Ovary (tissue), 9 donors: Measurements from ENCODE around the gene LTK. TPM values are rescaled to one million over a fixed set of nuclear protein-coding genes. Genes with fewer than 3 reads are reported as not detected.

Experiments used
- DNase-seq, 5 donors: peaks; one replicate each; pipeline ENCODE4 v3.0.0-alpha.2; 2019 to 2020
- H3K27ac ChIP-seq, 2 donors: fragments of 200-600 bp; one replicate each; pipeline versions ENCODE4 v1.5.1 to v1.8.0; 2019 to 2022
- H3K27me3 ChIP-seq: fragments of 200-600 bp; one replicate; pipeline ENCODE4 v1.8.0; 2022
- H3K36me3 ChIP-seq: fragments of 200-600 bp; sonication (generic); one replicate; pipeline ENCODE4 v1.5.1; 2019
- H3K4me1 ChIP-seq: one replicate; pipeline ENCODE4 v1.8.1; 2013; ENCODE audit warnings: mild to moderate bottlenecking, moderate library complexity; ENCODE audit not compliant: insufficient read depth
- H3K4me3 ChIP-seq: fragments of 200-600 bp; sonication (generic); one replicate; pipeline ENCODE4 v1.5.1; 2017
- H3K9me3 ChIP-seq, 2 donors: fragments of 200-600 bp in 1 of 2; sonication (generic) in 1 of 2; one replicate each; pipeline versions ENCODE4 v1.5.1 to v1.8.1; 2013 to 2019; ENCODE audit warnings: mild to moderate bottlenecking in 1 of 2, moderate library complexity in 1 of 2
- EP300 ChIP-seq: sonication (generic); formaldehyde crosslinking; IDR thresholded peaks from one replicate; pipeline ENCODE4 v1.6.1; 2017; ENCODE audit warnings: antibody characterized with exemption
- POLR2A ChIP-seq: fragments of 450-650 bp; IDR thresholded peaks from one replicate; pipeline ENCODE4 v1.6.1; 2017; ENCODE audit warnings: antibody characterized with exemption, mild to moderate bottlenecking, moderate library complexity
- WGBS, 3 donors: extraction: QIAGEN DNeasy Blood & Tissue Kit in 1 of 3; methylation state at CpG; one replicate each; pipeline versions ENCODE4 v1.1.5 to v1.1.7; 2013 to 2017; 5-methylcytosine and 5-hydroxymethylcytosine counted together
- intact Hi-C, 4 donors: fragments of 100-400 bp; cut with DNase I; formaldehyde crosslinking; loops; one replicate each; pipeline versions ENCODE4 v1.11.0 to v1.15.1; 2022 to 2023
- polyA plus RNA-seq, 2 donors: library from polyadenylated mRNA; stranded (reverse); fragments of 200-250 nt in 1 of 2; fragments of 350-450 nt in 1 of 2; fragmentation: Illumina TruSeq in 1 of 2; extraction: RNeasy Lipid Tissue Mini Kit (QIAGEN cat#74804) in 1 of 2; gene quantifications; one replicate each; pipeline ENCODE4 v1.2.3, GENCODE V29; 2013 to 2014
- total RNA-seq, 7 donors: library from RNA; depleted of rRNA in 2 of 7; stranded (reverse); fragments of >200 nt in 2 of 7; fragmentation: NEBNext Ultra II Directional in 3 of 7; extraction: Animal tissue kit (Norgen Biotek cat#: 25700) in 3 of 7; gene quantifications; one replicate each; pipeline versions ENCODE4 v1.1.0 to v1.2.4, GENCODE V29; 2016 to 2023
- TF ChIP-seq, protein P1 (sequence below), 3 donors: fragments of 450-650 bp in 2 of 3; fragments of 200-600 bp in 1 of 3; IDR thresholded peaks; one replicate each; pipeline versions ENCODE4 v1.5.1 to v1.8.0; 2016 to 2022; ENCODE audit warnings: antibody characterized with exemption in 3 of 3, mild to moderate bottlenecking in 1 of 3
- donor health status: DM: no; HTN: no; CAD: no; lungs with moderate emphysema.
- donor health status: DM: no; HTN: no; CAD: no.
- donor health status: Bipolar disorder and iron deficiency.
- donor health status: DM: yes; HTN: yes; CAD: no.
- donor health status: DM: no; HTN: no; CAD: no.
- donor health status: DM: yes; HTN: yes; CAD: no.

The LTK gene
- total and polyA plus RNA-seq, 9 donors = 0.17 to 0.46 (median 0.30) TPM; not detected in 4

DNA sequence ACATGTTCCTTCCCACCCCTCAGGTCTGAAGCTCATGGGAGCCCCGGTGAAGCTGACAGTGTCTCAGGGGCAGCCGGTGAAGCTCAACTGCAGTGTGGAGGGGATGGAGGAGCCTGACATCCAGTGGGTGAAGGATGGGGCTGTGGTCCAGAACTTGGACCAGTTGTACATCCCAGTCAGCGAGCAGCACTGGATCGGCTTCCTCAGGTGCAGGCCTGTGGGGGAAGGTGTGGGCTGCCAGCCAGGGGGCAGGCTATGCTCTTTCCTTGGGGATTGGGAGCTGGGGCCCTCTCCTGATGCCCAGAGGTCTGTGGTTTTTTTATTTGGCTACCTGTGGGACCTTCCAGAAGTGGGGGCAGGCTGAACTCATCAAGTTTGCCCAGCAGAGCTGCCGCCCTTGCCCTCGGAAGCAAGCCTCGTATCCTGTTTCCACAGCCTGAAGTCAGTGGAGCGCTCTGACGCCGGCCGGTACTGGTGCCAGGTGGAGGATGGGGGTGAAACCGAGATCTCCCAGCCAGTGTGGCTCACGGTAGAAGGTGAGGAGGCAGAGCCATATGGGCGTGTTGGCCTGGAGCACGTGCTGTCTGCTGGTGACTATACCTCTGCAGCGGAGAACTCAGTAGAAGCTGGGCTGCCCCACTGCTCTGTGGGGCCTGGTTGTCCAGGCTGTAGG lies 47.6 kb upstream of the LTK start:
- 59 to 70% (median 63%) methylated on average over 16 of the region's 16 CpGs for WGBS, 3 donors
- no peak overlapping the region for H3K4me3 ChIP-seq
- no peaks in the 10 kb centered on the region for H3K27me3 ChIP-seq
- DNase-seq = peak in 4 of 5 donors; percentile 46 to 64 (median 56)
- intact Hi-C loops = no loop called here
- no peaks in the 10 kb centered on the region for H3K36me3 ChIP-seq
- no peaks in the 10 kb centered on the region for H3K9me3 ChIP-seq
- peaks cover 35% of the 10 kb centered on the region for H3K4me1 ChIP-seq
- H3K27ac ChIP-seq = peak overlapping the region; percentile 3 to 83
- TF ChIP-seq EP300 (no peak), POLR2A (no peak)
- TF ChIP-seq, protein P1, sequence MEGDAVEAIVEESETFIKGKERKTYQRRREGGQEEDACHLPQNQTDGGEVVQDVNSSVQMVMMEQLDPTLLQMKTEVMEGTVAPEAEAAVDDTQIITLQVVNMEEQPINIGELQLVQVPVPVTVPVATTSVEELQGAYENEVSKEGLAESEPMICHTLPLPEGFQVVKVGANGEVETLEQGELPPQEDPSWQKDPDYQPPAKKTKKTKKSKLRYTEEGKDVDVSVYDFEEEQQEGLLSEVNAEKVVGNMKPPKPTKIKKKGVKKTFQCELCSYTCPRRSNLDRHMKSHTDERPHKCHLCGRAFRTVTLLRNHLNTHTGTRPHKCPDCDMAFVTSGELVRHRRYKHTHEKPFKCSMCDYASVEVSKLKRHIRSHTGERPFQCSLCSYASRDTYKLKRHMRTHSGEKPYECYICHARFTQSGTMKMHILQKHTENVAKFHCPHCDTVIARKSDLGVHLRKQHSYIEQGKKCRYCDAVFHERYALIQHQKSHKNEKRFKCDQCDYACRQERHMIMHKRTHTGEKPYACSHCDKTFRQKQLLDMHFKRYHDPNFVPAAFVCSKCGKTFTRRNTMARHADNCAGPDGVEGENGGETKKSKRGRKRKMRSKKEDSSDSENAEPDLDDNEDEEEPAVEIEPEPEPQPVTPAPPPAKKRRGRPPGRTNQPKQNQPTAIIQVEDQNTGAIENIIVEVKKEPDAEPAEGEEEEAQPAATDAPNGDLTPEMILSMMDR (IDR thresholded peaks at IDR 0.05) = no peak

DNA sequence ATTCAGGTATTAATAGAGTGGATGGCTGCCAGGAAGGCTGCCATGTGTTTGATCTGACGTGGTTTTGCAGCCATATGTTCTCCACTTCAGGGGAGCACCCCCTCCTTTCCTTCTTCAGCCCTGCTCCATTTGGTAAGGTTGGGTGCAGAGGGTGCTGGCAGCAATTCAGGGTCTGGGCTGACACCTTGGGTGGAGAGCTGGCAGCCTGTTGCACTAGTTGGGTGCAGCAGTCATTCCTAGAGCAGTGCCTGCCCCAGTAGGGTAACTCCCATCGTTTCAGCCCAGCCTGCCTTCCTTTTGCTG lies 46.9 kb upstream of the LTK start:
- H3K4me3 ChIP-seq = peak overlapping the region; percentile 47
- intact Hi-C loops = no loop called here
- no peaks in the 10 kb centered on the region for H3K36me3 ChIP-seq
- peak overlapping the region; percentile 3 to 83 for H3K27ac ChIP-seq
- H3K9me3 ChIP-seq = no peaks in the 10 kb centered on the region
- no peak for TF ChIP-seq POLR2A
- TF ChIP-seq, protein P1 (IDR thresholded peaks at IDR 0.05) = no peak
- TF ChIP-seq EP300 = no peak
- H3K4me1 ChIP-seq = peaks cover 35% of the 10 kb centered on the region
- 38 to 47% (median 41%) methylated on average over 2 of the region's 2 CpGs for WGBS, 3 donors
- no peaks in the 10 kb centered on the region for H3K27me3 ChIP-seq
- DNase-seq = peak in 4 of 5 donors; percentile 41 to 61 (median 49)

DNA sequence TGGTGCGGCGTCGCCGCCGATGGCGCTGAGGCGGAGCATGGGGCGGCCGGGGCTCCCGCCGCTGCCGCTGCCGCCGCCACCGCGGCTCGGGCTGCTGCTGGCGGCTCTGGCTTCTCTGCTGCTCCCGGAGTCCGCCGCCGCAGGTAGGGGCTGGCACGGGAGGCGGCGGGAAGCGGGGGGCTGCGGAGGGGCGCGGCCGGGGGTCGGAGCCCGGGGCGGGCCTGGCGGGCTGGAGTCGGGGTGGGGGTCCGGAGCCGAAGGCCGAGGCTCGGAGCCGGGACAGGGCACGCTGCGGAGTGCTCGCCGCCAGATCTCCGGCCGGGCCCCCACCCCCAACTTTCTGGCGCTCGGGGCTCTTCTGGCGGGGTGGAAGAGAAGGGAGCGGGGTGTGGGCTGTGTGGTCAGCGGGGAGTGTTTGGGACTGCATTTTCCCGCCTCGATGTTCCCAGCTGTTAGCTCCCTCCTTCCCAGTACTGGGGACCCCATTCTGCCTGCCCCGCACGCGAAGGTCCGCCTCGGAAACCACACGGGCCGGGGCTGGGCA lies 45.7 kb upstream of the LTK start:
- intact Hi-C loops = loop anchor here (5.0 to 10.0 kb wide), 5 partner anchors 43 to 345 kb away; partner anchors contain the start of gene MGA (in 1 of the 4)

DNA sequence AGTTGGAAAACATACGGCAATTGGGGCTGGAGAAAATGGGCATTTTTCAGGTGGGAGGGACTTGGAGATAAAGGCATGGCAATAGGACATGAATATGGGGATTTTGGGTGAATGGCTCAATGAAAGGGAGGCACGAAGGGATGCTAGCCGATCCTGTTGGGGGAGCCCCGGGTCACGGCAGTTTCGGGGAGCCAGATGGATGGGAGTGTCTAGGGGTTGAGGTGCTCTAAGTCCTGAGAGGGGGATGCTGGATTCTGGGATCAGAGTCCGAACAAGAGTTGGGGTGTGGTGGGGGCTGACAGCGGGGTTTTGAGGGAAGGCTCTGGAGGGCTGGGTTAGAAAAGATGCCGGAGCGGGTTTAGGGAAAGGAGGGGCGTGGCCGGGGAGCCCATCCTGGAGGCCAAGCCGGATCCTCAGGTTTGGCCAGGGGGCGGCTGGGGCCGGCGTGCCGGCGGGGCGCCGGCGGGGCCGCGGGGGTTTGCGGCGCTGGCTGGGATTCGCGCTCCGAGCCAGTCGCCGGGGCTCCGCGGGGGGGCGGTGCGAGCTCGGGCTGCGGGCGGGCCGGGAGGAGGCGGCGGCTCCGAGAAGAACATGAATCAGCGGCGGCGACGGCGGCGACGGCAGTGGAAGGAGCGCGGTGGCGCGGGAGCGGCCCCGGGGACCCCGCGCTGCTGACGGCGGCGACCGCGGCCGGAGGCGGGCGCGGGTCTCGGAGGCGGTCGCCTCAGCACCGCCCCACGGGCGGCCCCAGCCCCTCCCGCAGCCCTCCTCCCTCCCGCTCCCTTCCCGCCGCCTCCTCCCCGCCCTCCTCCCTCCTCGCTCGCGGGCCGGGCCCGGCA lies 45.0 kb upstream of the LTK start, which contains the start of gene TYRO3:
TSS of gene TYRO3 (plus strand) at position 813 of the 839 bp plus-strand sequence. CDS start 46 bp downstream, outside the sequence.
- peak; percentile 75 to 83 (median 78) for DNase-seq
- Histone ChIP-seq H3K36me3 (no peaks in the 10 kb centered on the region), H3K27ac (peak within 1 kb of the TSS; percentile 78 to 83), H3K4me3 (peak within 1 kb of the TSS; percentile 47), H3K27me3 (no peaks in the 10 kb centered on the region), H3K9me3 (no peaks in the 10 kb centered on the region), H3K4me1 (peaks cover 27% of the 10 kb centered on the region)
- 1 to 2% (median 2%) methylated on average over 41 to 81 of the region's 81 CpGs for whole genome bisulfite sequencing, 3 donors
- intact Hi-C loops = loop anchor here (5.0 to 10.0 kb wide), 5 partner anchors 44 to 346 kb away; partner anchors contain the start of gene MGA (in 1 of the 4)
- TF ChIP-seq, protein P1 (IDR thresholded peaks at IDR 0.05) = no peak
- TF ChIP-seq POLR2A = peak; percentile 36

More for the DNA sequence above, 45.7 kb upstream of the LTK start:
- H3K4me3 ChIP-seq = peak overlapping the region; percentile 47
- no peak for TF ChIP-seq EP300
- TF ChIP-seq, protein P1 (IDR thresholded peaks at IDR 0.05) = no peak
- TF ChIP-seq POLR2A = no peak
- H3K27me3 ChIP-seq = no peaks in the 10 kb centered on the region
- peak overlapping the region; percentile 78 to 83 for H3K27ac ChIP-seq
- H3K4me1 ChIP-seq = peaks cover 32% of the 10 kb centered on the region
- DNase-seq = peak in 3 of 5 donors; percentile 50 to 76 (median 50)
- 0 to 2% (median 1%) methylated on average over 15 to 60 of the region's 60 CpGs for WGBS, 3 donors
- no peaks in the 10 kb centered on the region for H3K36me3 ChIP-seq
- no peaks in the 10 kb centered on the region for H3K9me3 ChIP-seq
